ENCODE measurements around the gene NFIC.
A peak's percentile ranks its signal among the peaks of the same experiment; 100 is the strongest.

The NFIC gene

GRCh38 chr19:3481241-3482090, 115.1 kb downstream of the NFIC start:
- ChIA-PET POLR2A (ENCODE audit: low non-redundant PET) (no interaction called here), CTCF (no interaction called here)
- no peak for TF ChIP-seq CTCF (conservative IDR thresholded peaks at IDR 0.05; ENCODE audit: low read depth)
- DNase-seq (ENCODE audit: low spot score), result no peak
- no peak overlapping the region for H3K27ac ChIP-seq

- no peak for TF ChIP-seq CTCF (conservative IDR thresholded peaks at IDR 0.05; ENCODE audit: low read depth)
- POLR2A ChIA-PET (ENCODE audit: low non-redundant PET), result no interaction called here
- 0 out of 2 replicates have a peak overlapping the region, but pooled peaks have one; percentile 4 for H3K27ac ChIP-seq
- no peak for DNase-seq (ENCODE audit: low spot score)
- CTCF ChIA-PET, result interaction anchor here (0.6 kb wide), 1 partner anchor 175 kb away, joined by 8 read pairs; no protein-coding TSS in a partner anchor
These were observed 116.3 kb downstream of the NFIC start for GRCh38 chr19:3482507-3483225.

- CTCF ChIA-PET, result no interaction called here
These were observed 116.8 kb downstream of the NFIC start, which contains the start of gene SMIM44 for GRCh38 chr19:3483226-3483628. SMIM44 (minus strand) TSS chr19:3483441; CDS start chr19:3483403, 38 bp downstream.

GRCh38 chr19:3491396-3492119, 125.2 kb downstream of the NFIC start:
- ChIA-PET CTCF (interaction anchor here (0.5 kb wide), 1 partner anchor 53 kb away, joined by 3 read pairs; no protein-coding TSS in a partner anchor), POLR2A (ENCODE audit: low non-redundant PET) (no interaction called here)
- TF ChIP-seq CTCF (conservative IDR thresholded peaks at IDR 0.05; ENCODE audit: low read depth), result no peak
- no peak overlapping the region for H3K27ac ChIP-seq
- no peak for DNase-seq (ENCODE audit: low spot score)

More at GRCh38 chr19:3483226-3483628, 116.8 kb downstream of the NFIC start, which contains the start of gene SMIM44:
- POLR2A ChIA-PET (ENCODE audit: low non-redundant PET), result no interaction called here
- no peak for DNase-seq (ENCODE audit: low spot score)
- 0 out of 2 replicates have a peak within 1 kb of the TSS, but pooled peaks have one; percentile 4 for H3K27ac ChIP-seq
- no peak for TF ChIP-seq CTCF (conservative IDR thresholded peaks at IDR 0.05; ENCODE audit: low read depth)

- POLR2A ChIA-PET (ENCODE audit: low non-redundant PET), result no interaction called here
- no peak overlapping the region for H3K27ac ChIP-seq
- TF ChIP-seq CTCF (conservative IDR thresholded peaks at IDR 0.05; ENCODE audit: low read depth), result no peak
- CTCF ChIA-PET, result interaction anchor here (0.5 kb wide), 1 partner anchor 53 kb away, joined by 3 read pairs; no protein-coding TSS in a partner anchor
- DNase-seq (ENCODE audit: low spot score), result no peak
These were observed 125.9 kb downstream of the NFIC start for GRCh38 chr19:3492131-3492839.

Data from RWPE1 (cell line).